Neural progenitor cell (in vitro differentiated cells): ENCODE measurements around the gene CFL2.

ENCODE experiments used
- CTCF ChIP-seq: fragments of 200-600 bp; sonication (generic); IDR thresholded peaks from 2 replicates; pipeline ENCODE4 v1.5.1; 2017; ENCODE audit warnings: antibody characterized with exemption, mild to moderate bottlenecking
- EZH2 ChIP-seq: fragments of 200-600 bp; sonication (generic); IDR thresholded peaks from 2 replicates; pipeline ENCODE4 v1.6.1; 2017; ENCODE audit warnings: antibody characterized with exemption, mild to moderate bottlenecking, moderate library complexity
- EZH2phosphoT487 ChIP-seq: fragments of 200-600 bp; sonication (generic); IDR thresholded peaks from 2 replicates; pipeline ENCODE4 v1.6.1; 2017; ENCODE audit warnings: antibody characterized with exemption

GRCh38 chr14:34682787-34683321 is 31.5 kb downstream of the CFL2 start:
- no peak for TF ChIP-seq CTCF
- TF ChIP-seq EZH2: no peak
- TF ChIP-seq EZH2phosphoT487: no peak
